ENCODE results near the gene RANBP17. TPM values are rescaled to one million over a fixed set of nuclear protein-coding genes. Genes with fewer than 3 reads are reported as not detected.
"Not testable (repeated sequence)": the region's sequence is repeated elsewhere in the genome, so short reads cannot be mapped to it uniquely, and the experiment has no call there.

The RANBP17 gene
- total RNA-seq, 8 experiments from 2014 or later, result 3.8 to 43.9 (median 25.5) TPM; not detected in 1

GRCh38 chr5:171285465-171285864 lies 423.6 kb downstream of the RANBP17 start:
- no peak overlapping the region for H3K4me3 ChIP-seq
- 0 to 92% (median 64%) methylated on average over 1 to 2 of the region's 2 CpGs for WGBS, 10 experiments
- no peak overlapping the region for H3K27ac ChIP-seq
- ATAC-seq (replicated peaks in 6 of 8), result no peak
- in situ Hi-C loops (cut with MboI; ENCODE audit: low pct_unique_long_range_greater_than_20kb in 2 of 9, low sequenced_read_pairs in 9 of 9, unreplicated experiment in 9 of 9), result no loop called here
- no peaks in the 10 kb centered on the region for H3K4me1 ChIP-seq (replicated peaks in 1 of 2)

DNA sequence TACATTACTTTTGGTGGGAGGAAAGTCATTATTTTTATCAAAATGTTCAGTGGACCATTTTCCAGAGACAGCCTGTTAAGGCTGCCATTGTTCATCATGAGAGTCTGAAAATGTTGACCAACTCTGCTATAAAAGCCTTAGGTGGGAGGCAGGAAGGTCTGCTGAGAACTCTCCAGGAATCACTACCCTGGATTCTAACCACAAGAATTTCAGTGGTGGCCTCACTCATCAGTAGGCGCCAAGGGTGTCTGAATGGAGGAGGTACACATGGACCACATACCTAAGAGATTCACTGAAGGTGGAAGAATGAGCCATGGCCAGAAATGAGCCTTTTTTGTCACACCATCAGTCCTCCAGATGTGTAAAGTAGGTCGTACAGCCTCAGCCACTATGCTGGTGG lies 426.2 kb downstream of the RANBP17 start:
- no peak overlapping the region for H3K4me3 ChIP-seq
- WGBS, 10 experiments, result 20 to 100% (median 92%) methylated on average over 1 to 2 of the region's 2 CpGs; no CpG with 5 or more reads in 6 of the 10 experiments
- H3K27ac ChIP-seq, result no peak overlapping the region
- no peak for ATAC-seq (replicated peaks in 6 of 8)
- in situ Hi-C loops (cut with MboI; ENCODE audit: low pct_unique_long_range_greater_than_20kb in 2 of 9, low sequenced_read_pairs in 9 of 9, unreplicated experiment in 9 of 9), result no loop called here
- H3K4me1 ChIP-seq (replicated peaks in 1 of 2), result no peaks in the 10 kb centered on the region

- Histone ChIP-seq H3K27ac (no peak overlapping the region), H3K4me1 (replicated peaks in 1 of 2) (no peaks in the 10 kb centered on the region), H3K4me3 (no peak overlapping the region)
- in situ Hi-C loops (cut with MboI; ENCODE audit: low pct_unique_long_range_greater_than_20kb in 2 of 9, low sequenced_read_pairs in 9 of 9, unreplicated experiment in 9 of 9), result no loop called here
- no peak for ATAC-seq (replicated peaks in 6 of 8)
- 97 to 100% (median 100%) methylated on average over 1 to 4 of the region's 4 CpGs; no CpG with 5 or more reads in 4 of the 10 experiments for WGBS, 10 experiments
These were observed 429.6 kb downstream of the RANBP17 start for GRCh38 chr5:171291371-171291770.

- in situ Hi-C loops (cut with MboI; ENCODE audit: low pct_unique_long_range_greater_than_20kb in 2 of 9, low sequenced_read_pairs in 9 of 9, unreplicated experiment in 9 of 9), result no loop called here
- Histone ChIP-seq H3K4me3 (no peak overlapping the region), H3K4me1 (replicated peaks in 1 of 2) (no peaks in the 10 kb centered on the region), H3K27ac (no peak overlapping the region)
- ATAC-seq (replicated peaks in 6 of 8), result no peak
- 40 to 83% (median 55%) methylated on average over 1 of the region's 1 CpG; no CpG with 5 or more reads in 6 of the 10 experiments for WGBS, 10 experiments
These were observed 433.5 kb downstream of the RANBP17 start for GRCh38 chr5:171295299-171295698.

DNA sequence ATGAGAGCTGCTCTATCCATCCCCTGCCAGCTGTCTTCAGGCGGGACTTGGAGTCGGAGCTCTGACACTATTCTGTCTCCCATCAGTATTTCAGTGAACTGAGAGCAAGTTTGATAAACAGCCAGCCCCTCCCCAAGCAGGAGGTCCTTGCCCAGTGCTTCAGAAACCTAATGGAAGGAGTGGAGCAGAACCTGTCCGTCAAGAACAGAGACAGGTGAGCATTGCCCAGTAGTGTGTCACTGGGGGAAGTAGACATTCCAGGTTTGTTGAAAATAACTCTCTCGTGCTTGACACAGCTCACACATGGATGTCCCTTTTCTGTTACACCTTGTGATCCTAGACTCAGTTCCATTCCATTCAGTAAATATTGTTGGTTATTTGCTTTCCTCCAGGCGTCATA lies 434.0 kb downstream of the RANBP17 start:
- 53 to 100% (median 88%) methylated on average over 1 to 5 of the region's 5 CpGs; no CpG with 5 or more reads in 3 of the 10 experiments for WGBS, 10 experiments
- Histone ChIP-seq H3K27ac (no peak overlapping the region), H3K4me1 (replicated peaks in 1 of 2) (no peaks in the 10 kb centered on the region), H3K4me3 (no peak overlapping the region)
- in situ Hi-C loops (cut with MboI; ENCODE audit: low pct_unique_long_range_greater_than_20kb in 2 of 9, low sequenced_read_pairs in 9 of 9, unreplicated experiment in 9 of 9), result no loop called here
- ATAC-seq (replicated peaks in 6 of 8), result no peak

GRCh38 chr5:171297941-171298340 lies 436.1 kb downstream of the RANBP17 start:
- 33 to 100% (median 80%) methylated on average over 1 to 5 of the region's 6 CpGs; no CpG with 5 or more reads in 3 of the 10 experiments for WGBS, 10 experiments
- H3K4me3 ChIP-seq; H3K4me1 ChIP-seq (replicated peaks in 1 of 2); in situ Hi-C loops (cut with MboI; ENCODE audit: low pct_unique_long_range_greater_than_20kb in 2 of 9, low sequenced_read_pairs in 9 of 9, unreplicated experiment in 9 of 9); H3K27ac ChIP-seq; ATAC-seq (replicated peaks in 6 of 8): not testable (repeated sequence)

- Histone ChIP-seq H3K27ac (no peak overlapping the region), H3K4me1 (replicated peaks in 1 of 2) (no peaks in the 10 kb centered on the region), H3K4me3 (no peak overlapping the region)
- no peak for ATAC-seq (replicated peaks in 6 of 8)
- in situ Hi-C loops (cut with MboI; ENCODE audit: low pct_unique_long_range_greater_than_20kb in 2 of 9, low sequenced_read_pairs in 9 of 9, unreplicated experiment in 9 of 9), result no loop called here
- WGBS, 10 experiments, result 25 to 94% (median 79%) methylated on average over 2 to 4 of the region's 4 CpGs; no CpG with 5 or more reads in 4 of the 10 experiments
These were observed 437.4 kb downstream of the RANBP17 start for GRCh38 chr5:171299228-171299627.

- WGBS, 10 experiments, result 24 to 100% (median 91%) methylated on average over 1 to 2 of the region's 2 CpGs
- in situ Hi-C loops (cut with MboI; ENCODE audit: low pct_unique_long_range_greater_than_20kb in 2 of 9, low sequenced_read_pairs in 9 of 9, unreplicated experiment in 9 of 9), result no loop called here
These were observed 438.0 kb downstream of the RANBP17 start for GRCh38 chr5:171299851-171300250.

GRCh38 chr5:171300358-171300757 lies 438.5 kb downstream of the RANBP17 start:
- in situ Hi-C loops (cut with MboI; ENCODE audit: low pct_unique_long_range_greater_than_20kb in 2 of 9, low sequenced_read_pairs in 9 of 9, unreplicated experiment in 9 of 9), result no loop called here
- no peak for ATAC-seq (replicated peaks in 6 of 8)
- Histone ChIP-seq H3K27ac (no peak overlapping the region), H3K4me1 (replicated peaks in 1 of 2) (no peaks in the 10 kb centered on the region), H3K4me3 (no peak overlapping the region)
- WGBS, 10 experiments, result 51 to 97% (median 84%) methylated on average over 4 to 6 of the region's 7 CpGs; no CpG with 5 or more reads in 6 of the 10 experiments

More at GRCh38 chr5:171299851-171300250, 438.0 kb downstream of the RANBP17 start:
- no peak overlapping the region for H3K4me3 ChIP-seq
- H3K27ac ChIP-seq, result no peak overlapping the region
- H3K4me1 ChIP-seq (replicated peaks in 1 of 2), result no peaks in the 10 kb centered on the region
- ATAC-seq (replicated peaks in 6 of 8), result no peak

DNA sequence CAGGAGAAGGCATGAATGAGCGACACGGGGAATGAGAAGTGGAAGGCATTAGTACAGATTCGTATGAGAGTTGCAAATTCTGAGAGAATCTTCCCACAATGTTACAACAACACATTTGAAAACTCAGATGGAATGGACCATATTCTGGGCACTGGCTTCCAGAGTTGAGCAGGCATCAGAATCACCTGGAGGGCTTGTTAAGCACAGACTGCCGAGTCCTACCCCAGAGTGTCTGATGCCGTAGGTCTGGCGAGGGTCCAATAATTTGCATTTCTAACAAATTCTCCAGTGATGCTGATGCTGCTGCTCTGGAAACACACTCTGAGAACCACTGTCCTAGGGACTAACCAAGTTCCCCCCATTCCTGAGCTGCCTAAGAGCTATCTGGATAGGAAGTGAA lies 444.3 kb downstream of the RANBP17 start:
- ATAC-seq (replicated peaks in 6 of 8), result peak in 1 of 8 experiments; percentile 19
- H3K4me3 ChIP-seq, result no peak overlapping the region
- H3K4me1 ChIP-seq (replicated peaks in 1 of 2), result peaks cover 3 to 5% of the 10 kb centered on the region in 2 donors
- H3K27ac ChIP-seq, result no peak overlapping the region
- in situ Hi-C loops (cut with MboI; ENCODE audit: low pct_unique_long_range_greater_than_20kb in 2 of 9, low sequenced_read_pairs in 9 of 9, unreplicated experiment in 9 of 9), result no loop called here
- WGBS, 10 experiments, result 0 to 48% (median 30%) methylated on average over 2 to 6 of the region's 6 CpGs; no CpG with 5 or more reads in 1 of the 10 experiments

GRCh38 chr5:171306781-171307591 lies 445.2 kb downstream of the RANBP17 start:
- H3K4me1 ChIP-seq (replicated peaks in 1 of 2), result peaks cover 6 to 11% of the 10 kb centered on the region in 2 donors
- no peak overlapping the region for H3K4me3 ChIP-seq
- no peak for ATAC-seq (replicated peaks in 6 of 8)
- in situ Hi-C loops (cut with MboI; ENCODE audit: low pct_unique_long_range_greater_than_20kb in 2 of 9, low sequenced_read_pairs in 9 of 9, unreplicated experiment in 9 of 9), result no loop called here
- no peak overlapping the region for H3K27ac ChIP-seq
- WGBS, 10 experiments, result 0 to 72% (median 25%) methylated on average over 1 to 6 of the region's 10 CpGs; no CpG with 5 or more reads in 3 of the 10 experiments

GRCh38 chr5:171307789-171308452 lies 446.1 kb downstream of the RANBP17 start:
- WGBS, 10 experiments, result 6 to 46% (median 22%) methylated on average over 1 to 26 of the region's 42 CpGs; no CpG with 5 or more reads in 1 of the 10 experiments
- Histone ChIP-seq H3K27ac (no peak overlapping the region), H3K4me1 (replicated peaks in 1 of 2) (peaks cover 6 to 16% of the 10 kb centered on the region in 2 donors), H3K4me3 (no peak overlapping the region)
- no peak for ATAC-seq (replicated peaks in 6 of 8)
- in situ Hi-C loops (cut with MboI; ENCODE audit: low pct_unique_long_range_greater_than_20kb in 2 of 9, low sequenced_read_pairs in 9 of 9, unreplicated experiment in 9 of 9), result no loop called here
